ENCODE results near the gene ILRUN.
"Not testable (repeated sequence)": the region's sequence is repeated elsewhere in the genome, so short reads cannot be mapped to it uniquely, and the experiment has no call there.

ILRUN gene

DNA sequence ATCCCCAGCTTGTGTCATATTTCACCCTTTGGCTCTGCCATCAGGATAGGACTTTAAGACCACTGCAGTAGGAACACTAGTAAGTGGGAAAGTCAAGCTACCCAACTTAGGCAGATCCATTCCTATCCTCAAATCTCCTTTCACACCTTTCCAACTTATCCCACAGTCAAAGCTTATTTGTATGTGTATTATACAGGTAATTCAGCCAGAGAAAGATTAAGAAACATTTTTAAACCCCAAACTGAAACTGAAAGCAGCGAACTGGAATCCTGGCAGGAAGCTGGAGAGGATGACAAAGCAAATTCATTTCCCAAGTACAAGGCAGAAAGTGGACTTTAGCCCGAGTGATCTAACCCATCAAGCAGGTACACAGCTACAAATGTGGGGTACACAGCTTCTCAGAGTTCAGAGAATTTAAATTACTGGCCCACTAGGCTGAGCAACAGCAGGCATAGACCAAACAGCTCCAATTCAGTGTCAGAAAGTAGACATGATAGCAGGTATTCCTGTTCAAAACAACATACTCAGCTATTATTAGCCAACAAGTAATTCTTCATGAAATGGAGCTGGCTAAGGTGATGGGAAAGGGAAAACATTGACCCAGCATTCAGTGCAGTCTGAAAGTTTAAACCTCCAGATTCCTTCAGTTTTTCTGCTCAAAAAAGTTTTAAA is 39.1 kb downstream of the ILRUN start:
- TF ChIP-seq TAF1 (IDR thresholded peaks at IDR 0.05; ENCODE audit: borderline replicate concordance, low read depth, low read length) (no peak), POLR2A (IDR thresholded peaks at IDR 0.05; ENCODE audit: low read depth, low read length) (peak; percentile 11; the same call in 1 of the 2 replicates)
- no peak for DNase-seq (ENCODE audit: insufficient read length)
- no peak for FAIRE-seq

DNA sequence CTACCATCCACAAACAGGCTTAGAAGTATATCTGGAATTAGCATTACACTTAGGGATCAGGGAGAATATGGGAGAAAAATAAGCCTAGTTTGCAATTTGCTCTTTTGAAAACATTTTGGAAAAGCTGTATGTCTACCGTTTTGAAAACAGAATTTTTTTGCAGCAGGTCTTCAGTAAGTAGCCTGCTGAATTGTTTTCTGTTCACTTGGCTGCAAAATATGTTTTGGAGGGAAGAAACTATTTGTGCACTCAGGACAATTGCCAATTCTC is 39.6 kb downstream of the ILRUN start:
- TF ChIP-seq POLR2AphosphoS5 (IDR thresholded peaks at IDR 0.05; ENCODE audit: low read depth, low read length) (no peak), POLR2A (IDR thresholded peaks at IDR 0.05; ENCODE audit: low read depth, low read length) (no peak)
- FAIRE-seq, result peak; percentile 64
- no peak for DNase-seq (ENCODE audit: insufficient read length)

DNA sequence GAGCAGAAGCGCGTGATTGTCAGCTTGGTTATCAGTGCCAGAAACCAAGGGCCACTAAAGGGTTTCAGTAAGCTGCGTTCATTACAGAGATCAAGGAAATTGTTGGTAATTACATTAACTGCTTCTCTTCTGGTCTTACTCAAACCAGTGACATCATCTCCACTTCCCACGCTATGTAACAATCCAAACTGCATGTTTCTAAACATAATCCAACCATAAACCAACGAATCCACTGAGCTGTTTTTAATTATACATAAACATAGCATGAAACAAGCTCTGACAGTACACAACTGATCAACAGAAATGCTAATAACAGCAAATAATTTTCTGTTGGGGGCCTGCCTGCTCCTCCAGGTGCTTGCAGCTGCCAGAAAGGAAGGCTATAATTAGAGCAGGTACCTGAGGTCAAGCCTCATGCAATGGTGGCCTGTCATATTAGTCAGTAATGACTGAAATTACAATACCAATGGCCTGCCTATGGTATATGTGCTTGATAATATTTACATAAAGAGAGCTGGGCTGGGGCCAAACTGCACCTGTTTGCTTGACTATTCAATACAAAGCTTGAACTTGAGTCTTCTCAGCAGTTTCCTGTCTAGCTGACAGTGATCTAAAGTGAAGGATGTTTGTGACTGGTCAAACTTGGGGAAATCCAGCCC is 40.1 kb downstream of the ILRUN start:
- peak; percentile 89 for FAIRE-seq
- no peak for DNase-seq (ENCODE audit: insufficient read length)
- TF ChIP-seq POLR2A (IDR thresholded peaks at IDR 0.05; ENCODE audit: low read depth, low read length) (peak; percentile 58), POLR2AphosphoS5 (IDR thresholded peaks at IDR 0.05; ENCODE audit: low read depth, low read length) (peak; percentile 44; the same call in 1 of the 2 replicates), TAF1 (IDR thresholded peaks at IDR 0.05; ENCODE audit: borderline replicate concordance, low read depth, low read length) (0 out of 2 replicates have a peak, but pooled peaks have one; percentile 48)

DNA sequence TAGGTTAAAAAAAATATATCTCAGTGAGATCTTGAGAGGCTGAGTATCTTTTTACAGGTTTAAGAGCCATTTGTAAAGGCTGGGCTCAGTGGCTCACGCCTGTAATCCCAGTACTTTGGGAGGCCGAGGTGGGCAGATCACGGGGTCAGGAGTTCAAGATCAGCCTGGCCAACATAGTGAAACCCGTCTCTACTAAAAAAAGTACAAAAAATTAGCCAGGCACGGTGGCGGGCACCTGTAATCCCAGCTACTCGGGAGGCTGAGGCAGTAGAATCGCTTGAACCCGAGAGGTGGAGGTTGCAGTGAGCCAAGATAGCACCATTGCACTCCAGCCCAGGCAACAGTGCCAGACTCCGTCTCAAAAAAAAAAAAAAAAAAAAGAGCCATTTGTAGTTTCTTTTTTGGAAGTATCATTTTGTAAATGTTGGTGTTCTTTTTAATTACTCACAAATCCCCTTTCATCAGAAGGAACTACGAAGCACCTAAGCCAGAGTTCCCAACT is 40.6 kb downstream of the ILRUN start:
- FAIRE-seq; DNase-seq (ENCODE audit: insufficient read length): not testable (repeated sequence)

DNA sequence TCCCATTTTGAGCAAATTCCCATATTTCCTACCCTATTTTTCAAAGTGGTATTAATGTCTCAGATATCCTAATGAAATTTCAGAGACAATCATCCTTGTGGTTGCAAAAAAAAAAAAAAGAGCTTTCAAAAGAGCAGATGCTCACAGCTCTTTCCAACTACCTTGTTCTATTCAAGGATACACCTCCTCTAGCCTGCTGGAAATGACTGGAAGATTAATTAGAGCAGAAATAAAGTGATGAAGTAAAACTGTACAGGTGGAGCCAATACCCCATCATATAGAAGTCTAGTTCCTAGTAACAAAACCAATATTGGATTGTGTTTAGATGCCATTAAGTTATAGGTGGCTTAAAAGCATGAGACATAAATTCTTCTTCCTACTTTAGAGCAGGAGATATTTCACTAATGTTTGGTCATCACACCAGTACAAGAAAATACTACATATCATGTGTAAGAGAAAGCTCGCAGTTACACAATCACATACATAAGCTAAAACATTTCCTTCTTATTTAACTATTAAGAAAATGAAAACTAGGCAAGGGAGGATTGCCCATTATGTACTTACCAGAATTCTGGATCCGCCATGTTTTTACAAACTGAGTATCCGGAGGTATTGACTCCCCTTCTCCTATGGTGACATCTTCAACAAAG is 42.4 kb downstream of the ILRUN start:
- FAIRE-seq (no peak), DNase-seq (ENCODE audit: insufficient read length) (no peak)
- TF ChIP-seq POLR2AphosphoS5 (IDR thresholded peaks at IDR 0.05; ENCODE audit: low read depth, low read length), result no peak
- TF ChIP-seq TAF1 (IDR thresholded peaks at IDR 0.05; ENCODE audit: borderline replicate concordance, low read depth, low read length), result no peak
- TF ChIP-seq POLR2A (IDR thresholded peaks at IDR 0.05; ENCODE audit: low read depth, low read length), result no peak

DNA sequence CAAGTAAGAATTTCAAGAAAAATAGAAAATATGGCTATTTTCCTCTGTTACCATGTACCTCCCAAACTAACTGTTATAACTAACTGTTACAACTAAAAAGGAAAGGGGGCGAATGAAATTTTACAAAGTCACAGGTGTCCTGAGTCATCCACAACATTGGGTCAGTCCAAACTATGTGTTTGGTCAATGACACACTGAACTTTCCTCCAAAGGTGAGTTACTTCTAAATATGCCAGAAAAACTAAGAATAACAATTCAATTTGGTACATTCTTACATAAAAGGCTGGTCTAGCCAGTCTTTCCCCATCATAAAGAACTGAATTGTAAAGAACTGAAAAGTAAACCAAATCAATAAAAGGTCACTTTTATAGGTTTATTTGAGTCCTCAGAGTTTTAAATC is 44.3 kb downstream of the ILRUN start:
- TF ChIP-seq POLR2AphosphoS5 (IDR thresholded peaks at IDR 0.05; ENCODE audit: low read depth, low read length) (no peak), TAF1 (IDR thresholded peaks at IDR 0.05; ENCODE audit: borderline replicate concordance, low read depth, low read length) (no peak), POLR2A (IDR thresholded peaks at IDR 0.05; ENCODE audit: low read depth, low read length) (no peak)
- DNase-seq (ENCODE audit: insufficient read length) (no peak), FAIRE-seq (no peak)

DNA sequence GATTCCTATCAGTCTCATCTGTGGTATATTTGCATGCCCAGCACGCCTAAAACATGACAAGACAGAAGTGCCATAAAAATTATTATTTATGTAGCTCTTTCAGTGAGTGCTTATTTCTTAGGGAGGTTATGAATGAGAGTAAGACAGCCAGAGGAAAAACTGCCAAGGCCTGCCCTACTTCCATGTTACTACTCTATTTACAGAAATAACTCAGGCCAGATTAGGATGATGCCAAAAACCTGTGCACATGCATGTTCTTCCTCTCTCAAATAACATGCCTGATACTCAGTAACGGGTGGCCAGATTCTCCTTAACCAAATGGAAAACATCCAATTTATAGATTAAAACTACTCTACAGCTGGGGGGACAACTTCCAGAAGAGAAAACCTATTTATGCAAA is 45.7 kb downstream of the ILRUN start:
- no peak for FAIRE-seq

DNA sequence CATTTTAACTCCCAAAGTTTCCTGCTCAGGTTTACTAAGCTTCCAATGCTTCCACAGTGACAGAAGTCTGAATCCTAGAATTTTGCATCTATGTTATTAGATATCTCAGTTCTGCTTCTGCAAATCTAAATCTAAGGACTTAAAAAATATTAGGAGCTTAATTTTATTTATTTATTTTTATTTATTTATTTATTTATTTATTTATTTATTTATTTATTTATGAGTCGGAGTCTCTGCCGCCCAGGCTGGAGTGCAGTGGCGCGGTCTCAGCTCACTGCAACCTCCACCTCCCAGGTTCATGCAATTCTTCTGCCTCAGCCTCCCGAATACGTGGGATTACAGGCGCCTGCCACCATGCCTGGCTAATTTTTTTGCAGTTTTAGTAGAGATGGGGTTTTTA is 46.3 kb downstream of the ILRUN start:
- not testable (repeated sequence) for FAIRE-seq; DNase-seq (ENCODE audit: insufficient read length)

More for the DNA sequence above, 45.7 kb downstream of the ILRUN start:
- DNase-seq (ENCODE audit: insufficient read length), result no peak
- TF ChIP-seq POLR2A (IDR thresholded peaks at IDR 0.05; ENCODE audit: low read depth, low read length) (no peak), TAF1 (IDR thresholded peaks at IDR 0.05; ENCODE audit: borderline replicate concordance, low read depth, low read length) (no peak), POLR2AphosphoS5 (IDR thresholded peaks at IDR 0.05; ENCODE audit: low read depth, low read length) (no peak)

DNA sequence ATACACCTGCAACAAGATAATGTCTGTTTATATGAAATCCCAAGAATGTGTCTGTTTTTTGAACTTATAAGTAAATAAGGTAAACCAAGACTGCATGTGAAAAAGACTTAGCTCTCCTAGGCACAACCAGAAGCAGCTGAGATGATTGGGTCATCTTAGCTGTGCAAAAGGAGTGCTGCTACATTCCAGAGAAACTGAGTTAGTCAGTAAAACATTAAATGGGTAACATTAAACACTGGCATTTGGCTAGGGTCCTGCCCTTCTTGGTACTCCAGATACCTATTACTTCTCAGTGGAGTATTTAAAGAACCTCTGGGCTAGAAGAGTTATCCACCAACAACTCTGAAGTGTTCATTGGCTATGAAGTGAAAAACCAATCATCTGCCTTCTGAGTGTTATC is 47.8 kb downstream of the ILRUN start:
- FAIRE-seq, result no peak
- DNase-seq (ENCODE audit: insufficient read length), result no peak
- TF ChIP-seq TAF1 (IDR thresholded peaks at IDR 0.05; ENCODE audit: borderline replicate concordance, low read depth, low read length) (no peak), POLR2AphosphoS5 (IDR thresholded peaks at IDR 0.05; ENCODE audit: low read depth, low read length) (no peak), POLR2A (IDR thresholded peaks at IDR 0.05; ENCODE audit: low read depth, low read length) (no peak)

Data from GM12892 (cell line).